ENCODE results near the gene TJP1. TPM values are rescaled to one million over a fixed set of nuclear protein-coding genes. Genes with fewer than 3 reads are reported as not detected.

The TJP1 gene
- total RNA-seq, 1 experiment from 2014 or later: 67.0 TPM

DNA sequence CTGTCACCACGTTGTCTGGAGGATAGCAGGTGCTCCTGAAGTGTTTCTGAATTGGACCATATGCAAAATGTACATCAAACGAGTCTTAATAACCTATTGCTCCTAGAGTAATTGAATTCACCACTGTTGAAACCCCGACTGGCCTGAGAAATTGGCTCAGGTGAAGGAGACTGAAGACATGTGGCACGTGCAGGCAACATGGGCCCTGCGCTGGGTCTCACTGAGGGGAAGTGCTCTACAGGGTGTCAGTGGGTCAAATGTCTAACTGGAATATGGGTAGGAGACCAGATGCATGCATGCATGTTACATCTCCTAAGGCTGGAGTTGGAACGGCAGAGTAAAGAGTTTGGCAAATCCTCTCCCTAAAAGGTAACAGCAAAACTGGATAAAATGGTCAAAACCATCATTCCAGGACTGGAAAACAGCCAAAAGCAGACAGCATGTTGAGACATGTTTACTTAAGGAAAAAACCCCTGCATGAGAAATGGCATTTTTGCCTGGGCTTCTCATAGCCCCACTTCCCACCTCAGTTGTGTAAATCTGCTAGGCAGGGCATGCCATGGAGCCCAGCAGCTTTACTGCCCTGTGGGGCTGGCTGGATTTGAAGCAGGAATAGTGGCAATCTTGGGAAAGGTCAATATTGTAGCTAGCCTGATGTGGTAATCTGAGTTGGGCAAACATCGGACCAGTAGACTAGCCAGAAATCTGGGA, 131.3 kb downstream of the TJP1 start:
- Histone ChIP-seq H3K36me3 (ENCODE audit: low read depth, low read length) (no peaks in the 10 kb centered on the region), H4K20me1 (ENCODE audit: low read length) (no peaks in the 10 kb centered on the region), H3K4me1 (ENCODE audit: insufficient read depth, low read length) (peaks cover 38% of the 10 kb centered on the region), H3K79me2 (ENCODE audit: low read length) (no peaks in the 10 kb centered on the region), H3K9me2 (replicated peaks; ENCODE audit: low read length) (no peaks in the 10 kb centered on the region), H3F3A (ENCODE audit: low read length, unreplicated experiment) (no peaks in the 10 kb centered on the region), H2AFZ (ENCODE audit: low read length) (no peak overlapping the region), H3K9me3 (ENCODE audit: low read length) (no peaks in the 10 kb centered on the region), H3K9ac (ENCODE audit: low read length) (no peak overlapping the region), H3K4me2 (ENCODE audit: low read length) (no peak overlapping the region), H3K4me3 (ENCODE audit: low read length) (no peak overlapping the region), H3K27me3 (ENCODE audit: low read length) (no peaks in the 10 kb centered on the region), H3K27ac (ENCODE audit: low read length) (no peak overlapping the region)
- intact Hi-C loops (cut with micrococcal nuclease): no loop called here
- DNase-seq: peak; percentile 30
- no peak for TF ChIP-seq EZH2 (IDR thresholded peaks at IDR 0.05; ENCODE audit: low read length, unreplicated experiment)
- no peak for TF ChIP-seq EZH2phosphoT487 (IDR thresholded peaks at IDR 0.05; ENCODE audit: borderline replicate concordance, low read length)
- TF ChIP-seq, protein P1, sequence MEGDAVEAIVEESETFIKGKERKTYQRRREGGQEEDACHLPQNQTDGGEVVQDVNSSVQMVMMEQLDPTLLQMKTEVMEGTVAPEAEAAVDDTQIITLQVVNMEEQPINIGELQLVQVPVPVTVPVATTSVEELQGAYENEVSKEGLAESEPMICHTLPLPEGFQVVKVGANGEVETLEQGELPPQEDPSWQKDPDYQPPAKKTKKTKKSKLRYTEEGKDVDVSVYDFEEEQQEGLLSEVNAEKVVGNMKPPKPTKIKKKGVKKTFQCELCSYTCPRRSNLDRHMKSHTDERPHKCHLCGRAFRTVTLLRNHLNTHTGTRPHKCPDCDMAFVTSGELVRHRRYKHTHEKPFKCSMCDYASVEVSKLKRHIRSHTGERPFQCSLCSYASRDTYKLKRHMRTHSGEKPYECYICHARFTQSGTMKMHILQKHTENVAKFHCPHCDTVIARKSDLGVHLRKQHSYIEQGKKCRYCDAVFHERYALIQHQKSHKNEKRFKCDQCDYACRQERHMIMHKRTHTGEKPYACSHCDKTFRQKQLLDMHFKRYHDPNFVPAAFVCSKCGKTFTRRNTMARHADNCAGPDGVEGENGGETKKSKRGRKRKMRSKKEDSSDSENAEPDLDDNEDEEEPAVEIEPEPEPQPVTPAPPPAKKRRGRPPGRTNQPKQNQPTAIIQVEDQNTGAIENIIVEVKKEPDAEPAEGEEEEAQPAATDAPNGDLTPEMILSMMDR (conservative IDR thresholded peaks at IDR 0.05; ENCODE audit: low read depth, low read length): no peak
- no TSS peak for BruUV-seq (replicated peaks)
- ChIA-PET POLR2A (ENCODE audit: unreplicated experiment) (no interaction called here), CTCF (no interaction called here)
- ATAC-seq: no peak

DNA sequence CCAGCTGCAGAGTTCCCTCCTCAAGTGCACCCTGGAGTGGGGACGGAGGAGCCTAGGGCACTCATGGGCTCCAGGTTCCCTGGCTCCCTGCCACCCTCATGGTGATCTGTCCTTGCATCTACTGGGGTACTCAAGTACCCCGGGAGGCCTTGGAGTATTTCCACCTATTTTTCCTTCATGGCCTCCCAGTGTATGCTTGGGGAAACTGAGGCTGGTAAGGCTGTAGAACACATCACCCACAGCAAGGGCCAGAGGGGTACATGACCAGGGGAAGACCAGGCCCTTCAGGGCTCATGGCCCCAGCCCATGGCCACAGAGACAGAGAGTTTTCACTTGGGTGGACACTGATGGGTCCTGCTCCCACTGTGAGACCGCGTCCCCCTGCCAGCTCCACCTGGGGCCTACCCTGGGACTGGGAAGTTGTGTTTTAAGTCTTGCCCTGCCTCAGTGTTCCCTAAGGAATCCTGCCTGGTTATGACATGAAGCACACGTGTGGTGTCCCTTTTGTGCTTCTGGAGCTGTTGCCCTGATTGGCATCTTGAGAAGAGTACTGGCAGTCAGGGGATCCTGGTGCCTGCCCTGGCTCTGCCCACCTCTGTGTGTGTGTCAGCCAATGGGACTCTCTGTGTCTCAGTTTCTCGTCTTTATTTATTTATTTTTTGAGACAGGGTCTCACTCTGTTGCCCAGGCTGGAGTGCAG, 132.8 kb downstream of the TJP1 start:
- H3F3A ChIP-seq (ENCODE audit: low read length, unreplicated experiment): no peaks in the 10 kb centered on the region
- ChIA-PET CTCF (no interaction called here), POLR2A (ENCODE audit: unreplicated experiment) (no interaction called here)
- H3K4me2 ChIP-seq (ENCODE audit: low read length): no peak overlapping the region
- H2AFZ ChIP-seq (ENCODE audit: low read length): no peak overlapping the region
- BruUV-seq (replicated peaks): no TSS peak
- DNase-seq (no peak), ATAC-seq (no peak)
- H3K4me3 ChIP-seq (ENCODE audit: low read length): no peak overlapping the region
- H3K9me3 ChIP-seq (ENCODE audit: low read length): no peaks in the 10 kb centered on the region
- H3K4me1 ChIP-seq (ENCODE audit: insufficient read depth, low read length): peaks cover 50% of the 10 kb centered on the region
- intact Hi-C loops (cut with micrococcal nuclease): no loop called here
- H3K9me2 ChIP-seq (replicated peaks; ENCODE audit: low read length): no peaks in the 10 kb centered on the region
- TF ChIP-seq EZH2 (IDR thresholded peaks at IDR 0.05; ENCODE audit: low read length, unreplicated experiment) (no peak), EZH2phosphoT487 (IDR thresholded peaks at IDR 0.05; ENCODE audit: borderline replicate concordance, low read length) (no peak)
- TF ChIP-seq, protein P1 (conservative IDR thresholded peaks at IDR 0.05; ENCODE audit: low read depth, low read length): no peak
- no peaks in the 10 kb centered on the region for H4K20me1 ChIP-seq (ENCODE audit: low read length)
- no peak overlapping the region for H3K27ac ChIP-seq (ENCODE audit: low read length)
- H3K79me2 ChIP-seq (ENCODE audit: low read length): no peaks in the 10 kb centered on the region
- no peaks in the 10 kb centered on the region for H3K36me3 ChIP-seq (ENCODE audit: low read depth, low read length)
- H3K27me3 ChIP-seq (ENCODE audit: low read length): no peaks in the 10 kb centered on the region
- H3K9ac ChIP-seq (ENCODE audit: low read length): no peak overlapping the region

All from PC-3 (cell line).